Posterior vena cava (tissue), 2 donors: ENCODE data around the gene NAV2. TPM values are rescaled to one million over a fixed set of nuclear protein-coding genes. Genes with fewer than 3 reads are reported as not detected.

Experiments
- DNase-seq: peaks from one replicate; pipeline ENCODE4 v3.0.0-alpha.2; 2020; ENCODE audit warnings: low spot score
- intact Hi-C, 2 donors: fragments of 100-400 bp; cut with DNase I; formaldehyde crosslinking; loops; one replicate each; pipeline versions ENCODE4 v1.14.1 to v1.14.2; 2022 to 2023
- total RNA-seq, 2 donors: library from RNA; stranded (reverse); fragmentation: NEBNext Ultra II Directional; extraction: Animal tissue kit (Norgen Biotek cat#: 25700); gene quantifications; one replicate each; pipeline ENCODE4 v1.2.1, GENCODE V29; 2021
- donor health status: DM: yes; HTN: yes; CAD: no.
- donor health status: DM: yes; HTN: yes; CAD: no.

The NAV2 gene
- total RNA-seq, 2 donors from 2014 or later: 69.2 to 108 TPM

DNA sequence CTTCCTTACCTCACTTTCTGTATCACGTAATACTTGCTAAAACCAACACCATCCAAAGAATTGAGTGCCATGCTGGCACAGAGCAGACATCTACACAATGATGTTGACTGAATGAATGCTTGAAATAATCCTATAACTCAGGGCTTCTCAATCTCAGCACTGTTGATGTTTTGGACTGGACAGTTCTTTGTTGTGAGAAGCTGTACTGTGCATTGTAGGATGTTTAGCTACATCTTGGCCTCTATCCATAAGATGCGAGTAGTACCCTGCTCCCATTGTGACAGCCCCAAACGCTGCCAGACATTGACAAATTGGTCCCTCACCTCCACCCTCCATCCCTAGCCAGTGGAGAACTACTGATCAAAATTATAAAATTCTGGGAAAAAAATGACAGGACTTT lies 153.4 kb downstream of the NAV2 start:
- DNase-seq: no peak
- intact Hi-C loops: no loop called here

DNA sequence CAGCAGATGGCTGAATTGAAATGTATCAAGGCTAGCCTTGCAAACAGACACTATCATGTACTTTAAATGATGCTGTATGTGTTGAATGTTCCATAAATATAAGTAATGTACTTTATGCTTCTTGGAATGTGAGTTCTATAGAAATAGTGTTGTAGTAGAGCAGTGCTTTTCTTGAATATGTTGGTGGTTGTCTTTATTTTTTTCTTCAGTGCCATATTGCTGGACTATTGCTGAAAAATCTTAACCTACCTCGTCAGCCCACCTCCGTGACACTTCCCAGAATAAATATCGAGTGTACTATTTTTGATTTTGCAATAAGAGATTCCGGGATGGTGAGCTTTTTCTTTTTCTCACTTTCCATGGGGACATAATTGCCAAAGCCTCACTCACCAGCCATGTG lies 153.9 kb downstream of the NAV2 start:
- no peak for DNase-seq
- intact Hi-C loops: no loop called here

DNA sequence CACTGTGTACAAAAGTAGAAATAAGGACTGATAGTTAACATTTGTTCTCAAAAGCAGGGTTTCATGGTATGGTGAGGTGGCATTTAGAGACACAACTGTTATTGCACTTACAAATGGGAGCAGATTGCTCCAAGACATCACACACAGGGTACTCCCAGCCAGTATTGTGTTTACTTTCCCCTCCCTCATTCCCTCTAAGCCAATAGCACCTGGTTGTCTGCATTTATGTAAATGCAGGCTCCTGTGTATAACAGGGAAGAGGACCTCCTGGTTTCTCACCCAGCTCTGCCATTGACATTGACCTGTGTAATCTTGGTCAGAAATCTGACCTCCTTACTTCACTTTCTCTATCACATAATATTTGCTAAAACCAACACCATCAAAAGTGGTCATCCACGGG lies 154.4 kb downstream of the NAV2 start:
- DNase-seq: no peak
- intact Hi-C loops: no loop called here

DNA sequence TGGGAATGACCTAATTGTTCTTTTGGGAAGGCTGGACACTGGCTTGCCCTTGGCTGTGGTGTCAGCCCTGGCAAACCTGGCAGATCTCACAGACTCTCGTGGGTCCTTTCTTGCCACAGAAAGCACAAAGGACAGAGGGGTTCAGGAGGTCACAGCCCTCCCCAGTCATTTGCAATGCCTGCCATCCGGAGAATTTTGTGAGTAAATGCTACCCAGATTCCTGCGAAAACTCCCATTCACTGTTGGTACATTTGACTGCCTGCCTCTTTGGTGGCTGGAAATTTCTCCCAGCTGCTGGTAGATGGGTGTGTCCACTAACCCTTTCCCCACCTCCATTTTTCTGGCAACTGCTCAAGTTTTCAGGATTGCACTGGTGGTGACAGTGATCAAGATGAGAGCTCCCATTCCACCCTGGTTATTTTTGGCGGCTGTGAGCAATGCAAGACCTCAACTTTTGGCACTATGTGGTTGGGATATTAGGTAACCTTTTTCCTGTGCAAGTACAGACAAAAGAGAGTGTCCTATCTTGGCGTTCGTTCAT lies 155.7 kb downstream of the NAV2 start:
- intact Hi-C loops: no loop called here

GRCh38 chr11:19868871-19869270 lies 156.2 kb downstream of the NAV2 start:
- intact Hi-C loops: no loop called here
- DNase-seq: no peak

More for the DNA sequence above, 155.7 kb downstream of the NAV2 start:
- no peak for DNase-seq

GRCh38 chr11:19869466-19869865 lies 156.8 kb downstream of the NAV2 start:
- no peak for DNase-seq
- intact Hi-C loops: no loop called here

DNA sequence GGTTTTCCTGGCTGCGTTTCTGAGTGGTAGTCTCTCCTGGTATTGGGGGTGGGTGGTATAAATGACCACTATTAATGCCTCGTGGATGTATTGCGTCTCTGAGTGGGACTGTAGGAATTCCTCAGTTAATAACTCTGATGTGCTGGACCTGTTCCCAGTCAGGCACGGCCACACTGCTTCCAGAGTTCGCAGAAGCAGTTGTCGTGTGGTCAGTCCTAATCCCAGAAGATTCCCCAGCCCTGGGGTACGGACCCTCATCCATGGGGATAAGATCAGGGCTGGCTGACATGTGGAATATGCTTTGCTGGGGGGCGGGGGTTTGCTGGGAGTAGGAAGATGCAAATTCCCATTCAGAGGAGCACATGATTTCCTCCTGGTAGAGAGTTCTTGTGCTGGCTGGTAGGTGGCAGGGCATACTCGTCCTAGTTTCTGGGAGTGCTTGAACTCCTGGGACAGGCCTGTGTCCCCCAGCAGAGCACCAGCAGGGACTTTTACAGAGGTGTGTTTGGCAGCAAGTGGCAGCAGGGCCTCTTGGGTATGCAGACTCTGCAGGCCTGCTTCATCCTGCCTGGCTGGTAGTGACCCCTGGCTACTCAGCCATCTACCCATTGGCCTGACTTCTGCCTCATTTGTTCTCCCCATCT lies 157.4 kb downstream of the NAV2 start:
- DNase-seq: no peak
- intact Hi-C loops: no loop called here

GRCh38 chr11:19871531-19871930 lies 158.9 kb downstream of the NAV2 start:
- intact Hi-C loops: no loop called here
- DNase-seq: no peak

DNA sequence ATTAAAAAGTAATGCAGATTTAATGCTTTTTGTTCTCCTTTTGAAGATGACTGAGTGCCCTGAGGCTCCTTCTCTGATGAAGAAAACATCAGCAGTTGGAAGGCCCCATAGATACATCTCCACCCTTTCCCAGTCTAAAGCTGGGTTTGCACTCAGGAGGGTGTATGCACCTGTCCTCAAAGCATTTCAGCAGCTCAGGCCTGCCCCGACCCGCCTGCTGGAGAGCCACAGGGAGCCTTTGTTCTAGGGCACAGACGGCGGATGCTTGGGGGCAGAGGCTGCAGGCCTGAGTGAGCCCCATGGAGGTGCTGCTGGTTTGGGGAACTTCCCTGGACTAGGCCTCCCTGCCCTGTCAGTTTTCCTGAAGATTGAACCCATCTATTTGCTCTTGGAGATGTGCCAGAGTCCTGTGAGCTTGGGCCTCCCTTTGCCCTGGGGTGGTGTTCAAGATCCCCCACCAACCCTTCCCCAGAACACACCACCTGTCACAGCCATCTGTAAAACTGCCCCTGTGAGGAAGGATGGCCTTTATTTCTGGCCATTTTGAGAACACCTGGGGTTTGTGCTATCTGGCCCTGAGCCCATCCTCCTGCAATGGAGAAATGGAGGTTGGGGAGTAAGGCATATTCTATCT lies 160.0 kb downstream of the NAV2 start:
- no peak for DNase-seq
- intact Hi-C loops: no loop called here

GRCh38 chr11:19873730-19874129 lies 161.1 kb downstream of the NAV2 start:
- intact Hi-C loops: no loop called here
- DNase-seq: no peak

DNA sequence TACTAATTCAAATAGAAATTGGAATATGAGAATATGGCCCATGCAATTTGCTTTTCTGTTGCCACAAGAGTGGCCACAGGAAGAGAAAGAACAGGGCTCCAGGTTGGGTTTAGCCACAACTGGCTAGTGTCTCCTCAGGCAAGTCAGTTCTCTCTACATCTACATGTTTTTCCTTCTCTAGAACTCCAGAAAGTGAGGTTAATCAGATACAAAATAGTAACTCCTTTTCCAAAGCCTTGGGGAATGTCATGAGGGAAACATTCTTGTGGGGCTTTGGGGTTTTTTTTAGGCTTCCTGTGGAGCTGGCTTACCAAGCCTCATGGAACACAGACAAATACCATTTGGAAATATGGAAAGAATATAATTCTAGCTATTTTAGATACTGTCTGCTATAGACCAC lies 161.6 kb downstream of the NAV2 start:
- no peak for DNase-seq
- intact Hi-C loops: no loop called here

- DNase-seq: no peak
- intact Hi-C loops: no loop called here
Measured at GRCh38 chr11:19876750-19877149, 164.1 kb downstream of the NAV2 start.

DNA sequence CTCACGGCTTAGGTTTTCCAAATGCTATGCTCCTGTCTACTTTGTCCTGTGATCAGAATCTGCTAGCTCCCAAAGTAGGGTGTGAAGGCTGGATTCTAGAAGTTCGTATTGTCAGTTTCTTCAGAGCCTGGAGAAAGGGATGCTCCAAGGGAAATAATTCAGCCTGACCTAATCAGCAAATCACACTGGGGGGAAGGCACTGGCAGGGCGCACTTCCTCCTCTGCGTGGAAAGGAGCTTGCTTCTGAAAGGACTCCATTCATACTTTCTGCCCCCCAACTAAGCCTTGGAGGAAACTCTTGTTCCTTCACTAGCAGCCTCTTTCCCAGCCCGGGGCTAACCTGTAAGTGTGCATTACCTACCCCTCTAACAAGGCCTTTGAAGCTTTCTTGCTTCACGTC lies 165.9 kb downstream of the NAV2 start:
- DNase-seq: no peak
- intact Hi-C loops: no loop called here

DNA sequence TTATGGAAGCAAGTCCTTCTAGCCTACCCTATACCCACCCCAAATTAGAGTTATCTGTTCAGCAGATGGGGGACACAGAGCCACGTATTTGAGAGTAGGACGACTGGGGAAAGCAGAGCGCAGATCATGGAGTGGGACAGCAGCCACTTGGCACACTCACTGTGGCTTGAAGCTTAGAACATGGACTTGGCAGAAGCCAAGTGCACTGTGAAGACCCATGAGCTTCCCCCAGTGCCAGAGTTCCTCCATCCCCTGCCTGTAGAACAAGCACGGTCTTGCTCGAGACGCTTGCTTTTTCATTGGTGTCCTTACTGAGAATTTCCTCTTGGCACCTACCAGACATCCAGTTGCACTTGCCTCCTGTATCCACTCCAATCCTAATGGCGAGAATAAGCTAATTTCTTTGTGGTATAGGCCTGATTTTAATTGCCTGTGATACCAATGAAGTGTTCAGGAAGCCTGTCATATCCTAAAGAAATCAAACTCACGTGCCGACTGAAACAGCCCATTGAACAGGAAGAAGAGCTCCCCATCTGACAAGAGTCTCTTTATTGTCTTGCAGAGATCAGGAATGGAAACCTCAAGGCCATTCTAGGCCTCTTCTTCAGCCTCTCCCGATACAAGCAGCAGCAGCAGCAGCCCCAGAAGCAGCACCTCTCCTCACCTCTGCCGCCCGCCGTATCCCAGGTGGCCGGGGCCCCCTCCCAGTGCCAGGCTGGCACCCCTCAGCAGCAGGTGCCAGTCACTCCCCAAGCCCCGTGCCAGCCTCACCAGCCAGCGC lies 166.9 kb downstream of the NAV2 start:
- DNase-seq: no peak
- intact Hi-C loops: no loop called here

DNA sequence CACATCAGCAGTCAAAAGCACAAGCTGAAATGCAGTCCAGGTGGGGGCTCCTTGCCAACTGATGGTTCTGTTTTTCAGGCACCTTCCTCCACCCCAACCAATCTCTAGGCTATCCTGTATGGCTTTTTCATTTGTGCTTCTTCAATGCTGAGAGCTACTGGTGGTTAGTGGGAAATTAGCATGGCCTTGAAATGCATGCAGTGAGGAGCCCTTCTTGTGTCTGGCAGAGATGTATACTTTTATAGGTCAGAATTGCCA lies 167.4 kb downstream of the NAV2 start:
- intact Hi-C loops: no loop called here
- no peak for DNase-seq

DNA sequence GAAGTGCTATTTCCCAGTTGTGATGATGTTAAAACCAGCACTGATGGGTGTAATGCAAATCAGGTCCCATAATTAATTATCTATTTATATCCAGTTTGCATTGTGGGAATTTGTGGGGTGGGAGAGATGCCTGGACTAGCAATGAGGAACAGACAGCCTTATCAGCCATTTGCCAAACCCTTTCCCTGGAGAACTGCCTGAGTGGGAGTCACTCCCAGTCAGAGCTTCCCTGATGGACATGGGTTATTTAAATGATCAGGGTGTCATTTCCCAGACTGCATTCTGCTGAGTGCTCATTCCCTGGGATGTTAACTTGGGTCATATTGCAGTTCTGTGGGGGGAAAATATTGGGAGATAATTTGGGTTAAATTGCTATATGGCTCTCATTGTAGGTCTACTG lies 168.5 kb downstream of the NAV2 start:
- intact Hi-C loops: no loop called here
- no peak for DNase-seq

- intact Hi-C loops: no loop called here
- DNase-seq: no peak
Measured at GRCh38 chr11:19882356-19882755, 169.7 kb downstream of the NAV2 start.

- DNase-seq: no peak
- intact Hi-C loops: no loop called here
Measured at GRCh38 chr11:19886498-19886897, 173.9 kb downstream of the NAV2 start.

DNA sequence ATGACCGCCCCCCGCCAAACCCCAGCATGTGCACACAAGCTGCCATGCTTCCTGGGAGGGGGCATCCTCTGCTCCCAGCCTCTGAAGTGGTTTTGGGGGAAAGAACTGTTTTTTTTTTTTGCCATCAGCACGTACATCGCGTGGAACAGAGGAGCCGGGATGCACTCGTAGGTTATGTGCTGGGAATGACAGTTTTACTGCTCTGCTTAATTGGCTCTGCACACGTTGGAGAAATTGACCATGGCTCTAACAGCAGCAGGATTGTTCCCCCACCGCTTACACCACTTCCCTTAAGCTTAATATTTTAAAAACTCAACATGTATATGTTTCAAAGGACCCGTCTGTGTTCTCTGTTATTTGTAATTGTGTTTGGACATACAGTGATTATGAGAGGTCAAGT lies 175.2 kb downstream of the NAV2 start:
- intact Hi-C loops: no loop called here
- no peak for DNase-seq

- intact Hi-C loops: no loop called here
- DNase-seq: no peak
Measured at GRCh38 chr11:19889531-19889930, 176.9 kb downstream of the NAV2 start.

DNA sequence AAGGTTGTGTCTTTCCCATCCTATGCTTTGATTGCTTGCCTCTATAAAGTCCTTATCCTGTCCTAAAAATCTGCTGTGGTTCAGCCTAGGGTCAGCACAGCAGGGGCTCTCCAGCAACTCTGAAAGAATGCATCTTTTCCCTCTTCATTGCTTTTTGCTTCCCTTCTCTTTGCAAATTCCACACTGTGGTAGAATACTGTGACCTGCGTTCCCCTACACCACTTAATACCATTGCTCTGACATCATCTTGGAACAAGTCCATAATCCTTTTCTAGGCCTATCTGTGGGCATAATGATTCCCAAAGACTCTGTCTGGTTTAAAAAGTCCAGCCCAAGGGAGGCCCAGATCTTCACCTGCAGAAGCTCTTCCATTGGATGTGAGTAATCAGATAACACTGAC lies 177.7 kb downstream of the NAV2 start:
- no peak for DNase-seq
- intact Hi-C loops: no loop called here
